ENCODE results near the gene UBL4B.

Gene UBL4B

GRCh38 chr1:110112656-110113055, 413 bp downstream of the UBL4B start:
- Histone ChIP-seq H3K9me3 (ENCODE audit: control insufficient read depth, insufficient read depth, low read length) (no peaks in the 10 kb centered on the region), H3K4me2 (ENCODE audit: low read length) (no peak overlapping the region), H3K27me3 (ENCODE audit: control insufficient read depth, low read length) (peaks cover 59% of the 10 kb centered on the region), H3F3A (ENCODE audit: control insufficient read depth, insufficient read depth) (no peaks in the 10 kb centered on the region), H3K36me3 (ENCODE audit: control insufficient read depth, low read length) (no peaks in the 10 kb centered on the region), H4K20me1 (ENCODE audit: control insufficient read depth, insufficient read depth, low read depth, low read length) (no peaks in the 10 kb centered on the region), H3K9me2 (replicated peaks; ENCODE audit: control insufficient read depth, low read length) (no peaks in the 10 kb centered on the region), H3K79me2 (ENCODE audit: control insufficient read depth, low read length) (no peaks in the 10 kb centered on the region), H3K4me1 (ENCODE audit: control insufficient read depth, low read length) (no peaks in the 10 kb centered on the region), H3K27ac (ENCODE audit: low read depth, low read length) (no peak overlapping the region), H3K4me3 (ENCODE audit: low read length) (no peak overlapping the region)
- TF ChIP-seq CTCF (IDR thresholded peaks at IDR 0.05; ENCODE audit: low read depth, low read length, poor library complexity, severe bottlenecking) (no peak), EZH2phosphoT487 (IDR thresholded peaks at IDR 0.05; ENCODE audit: borderline replicate concordance, low read length) (no peak)

DNA sequence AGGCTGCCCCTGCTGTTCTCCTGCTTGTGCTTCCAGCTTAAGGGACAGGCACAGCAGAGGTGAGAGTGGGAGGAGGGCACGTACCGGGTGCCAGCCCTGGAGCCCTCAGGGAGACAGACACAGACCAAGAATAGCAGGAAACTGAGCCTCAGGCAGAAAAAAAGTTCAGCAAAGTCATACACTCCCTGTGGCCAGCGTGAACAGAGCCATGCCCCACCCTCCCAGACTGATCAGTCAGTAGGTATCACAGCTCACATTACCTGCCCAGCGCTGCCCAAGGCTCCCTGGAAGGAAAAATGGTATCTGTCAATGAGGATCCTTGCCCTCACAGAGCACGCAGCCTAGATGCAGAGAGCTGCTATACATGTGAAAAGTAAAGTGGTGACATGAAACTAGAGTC, 1.3 kb downstream of the UBL4B start:
- Histone ChIP-seq H3K4me2 (ENCODE audit: low read length) (no peak overlapping the region), H3K9me3 (ENCODE audit: control insufficient read depth, insufficient read depth, low read length) (no peaks in the 10 kb centered on the region), H3K79me2 (ENCODE audit: control insufficient read depth, low read length) (no peaks in the 10 kb centered on the region), H3K4me3 (ENCODE audit: low read length) (no peak overlapping the region), H3K27me3 (ENCODE audit: control insufficient read depth, low read length) (peaks cover 52% of the 10 kb centered on the region), H3K9me2 (replicated peaks; ENCODE audit: control insufficient read depth, low read length) (no peaks in the 10 kb centered on the region), H3F3A (ENCODE audit: control insufficient read depth, insufficient read depth) (no peaks in the 10 kb centered on the region), H3K27ac (ENCODE audit: low read depth, low read length) (no peak overlapping the region), H4K20me1 (ENCODE audit: control insufficient read depth, insufficient read depth, low read depth, low read length) (no peaks in the 10 kb centered on the region), H3K4me1 (ENCODE audit: control insufficient read depth, low read length) (no peaks in the 10 kb centered on the region), H3K36me3 (ENCODE audit: control insufficient read depth, low read length) (no peaks in the 10 kb centered on the region)
- no peak for TF ChIP-seq CTCF (IDR thresholded peaks at IDR 0.05; ENCODE audit: low read depth, low read length, poor library complexity, severe bottlenecking)

GRCh38 chr1:110114173-110114572, 1.9 kb downstream of the UBL4B start:
- no peak overlapping the region for H3K4me3 ChIP-seq (ENCODE audit: low read length)
- TF ChIP-seq CTCF (IDR thresholded peaks at IDR 0.05; ENCODE audit: low read depth, low read length, poor library complexity, severe bottlenecking) (no peak), EZH2phosphoT487 (IDR thresholded peaks at IDR 0.05; ENCODE audit: borderline replicate concordance, low read length) (no peak)
- H3K27me3 ChIP-seq (ENCODE audit: control insufficient read depth, low read length): peaks cover 48% of the 10 kb centered on the region
- no peaks in the 10 kb centered on the region for H3K4me1 ChIP-seq (ENCODE audit: control insufficient read depth, low read length)
- no peak overlapping the region for H3K4me2 ChIP-seq (ENCODE audit: low read length)
- H3K9me2 ChIP-seq (replicated peaks; ENCODE audit: control insufficient read depth, low read length): no peaks in the 10 kb centered on the region
- no peaks in the 10 kb centered on the region for H3K79me2 ChIP-seq (ENCODE audit: control insufficient read depth, low read length)
- H3F3A ChIP-seq (ENCODE audit: control insufficient read depth, insufficient read depth): no peaks in the 10 kb centered on the region
- no peaks in the 10 kb centered on the region for H3K9me3 ChIP-seq (ENCODE audit: control insufficient read depth, insufficient read depth, low read length)
- H4K20me1 ChIP-seq (ENCODE audit: control insufficient read depth, insufficient read depth, low read depth, low read length): no peaks in the 10 kb centered on the region
- H3K36me3 ChIP-seq (ENCODE audit: control insufficient read depth, low read length): no peaks in the 10 kb centered on the region
- no peak overlapping the region for H3K27ac ChIP-seq (ENCODE audit: low read depth, low read length)

GRCh38 chr1:110114784-110115183, 2.5 kb downstream of the UBL4B start:
- Histone ChIP-seq H3K9me3 (ENCODE audit: control insufficient read depth, insufficient read depth, low read length) (no peaks in the 10 kb centered on the region), H3K27ac (ENCODE audit: low read depth, low read length) (no peak overlapping the region), H3K27me3 (ENCODE audit: control insufficient read depth, low read length) (peaks cover 48% of the 10 kb centered on the region), H3K4me3 (ENCODE audit: low read length) (no peak overlapping the region), H3K79me2 (ENCODE audit: control insufficient read depth, low read length) (no peaks in the 10 kb centered on the region), H3F3A (ENCODE audit: control insufficient read depth, insufficient read depth) (no peaks in the 10 kb centered on the region), H3K36me3 (ENCODE audit: control insufficient read depth, low read length) (no peaks in the 10 kb centered on the region), H3K4me2 (ENCODE audit: low read length) (no peak overlapping the region), H3K4me1 (ENCODE audit: control insufficient read depth, low read length) (no peaks in the 10 kb centered on the region), H3K9me2 (replicated peaks; ENCODE audit: control insufficient read depth, low read length) (no peaks in the 10 kb centered on the region), H4K20me1 (ENCODE audit: control insufficient read depth, insufficient read depth, low read depth, low read length) (no peaks in the 10 kb centered on the region)
- TF ChIP-seq EZH2phosphoT487 (IDR thresholded peaks at IDR 0.05; ENCODE audit: borderline replicate concordance, low read length) (no peak), CTCF (IDR thresholded peaks at IDR 0.05; ENCODE audit: low read depth, low read length, poor library complexity, severe bottlenecking) (no peak)

Data from DOHH2 (cell line).